Measurements from ENCODE around the gene RAET1L.
"Not testable (repeated sequence)": the region's sequence is repeated elsewhere in the genome, so short reads cannot be mapped to it uniquely, and the experiment has no call there.

The RAET1L gene

DNA sequence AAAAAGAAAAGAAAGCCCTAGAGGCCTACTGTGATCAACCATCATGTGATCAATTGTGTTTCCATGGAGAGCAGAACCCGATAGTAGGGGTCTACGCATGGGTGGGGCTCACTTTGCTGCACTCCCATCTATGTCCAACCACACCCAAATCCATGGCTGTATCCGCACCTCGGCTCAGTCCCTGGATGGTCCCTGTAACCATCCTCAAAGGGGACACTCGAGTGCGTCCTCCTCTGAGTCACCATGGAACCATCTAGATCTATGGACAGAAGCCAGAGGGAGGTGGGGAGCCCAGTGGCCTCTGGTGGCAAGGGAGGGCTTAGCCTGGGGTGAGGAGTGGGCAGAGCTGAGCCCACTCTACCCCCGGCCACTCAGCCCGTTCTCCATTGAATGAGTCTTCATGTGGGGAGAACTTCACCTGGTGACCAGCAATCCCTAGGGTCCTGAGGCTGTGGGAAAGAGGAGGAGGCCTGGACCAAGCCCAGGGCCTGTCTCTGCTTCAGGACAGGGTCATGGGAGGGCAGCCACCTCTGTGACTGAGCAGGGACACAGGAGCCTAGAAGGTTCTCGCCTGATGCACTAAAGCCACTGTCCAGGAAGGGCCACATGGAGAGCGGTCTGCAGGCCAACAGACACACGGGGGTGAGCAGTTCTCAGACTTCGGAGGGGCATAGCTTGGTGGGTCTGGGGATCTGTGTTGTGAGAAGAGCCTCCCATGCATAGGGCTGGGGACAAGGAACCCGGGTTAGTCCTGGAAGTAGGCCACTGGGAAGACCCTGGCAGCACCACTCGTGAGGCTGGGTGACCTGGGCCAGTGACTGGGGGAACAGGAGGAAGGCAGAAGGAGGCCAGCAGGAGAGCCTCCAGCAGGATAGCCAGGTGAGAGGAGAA, 19.3 kb downstream of the RAET1L start:
- no peak for DNase-seq (ENCODE audit: low read depth)
- peak overlapping the region; percentile 80; the same call in 1 of the 2 replicates for H3K4me3 ChIP-seq (ENCODE audit: low read depth, low read length)
- TF ChIP-seq, protein P1, sequence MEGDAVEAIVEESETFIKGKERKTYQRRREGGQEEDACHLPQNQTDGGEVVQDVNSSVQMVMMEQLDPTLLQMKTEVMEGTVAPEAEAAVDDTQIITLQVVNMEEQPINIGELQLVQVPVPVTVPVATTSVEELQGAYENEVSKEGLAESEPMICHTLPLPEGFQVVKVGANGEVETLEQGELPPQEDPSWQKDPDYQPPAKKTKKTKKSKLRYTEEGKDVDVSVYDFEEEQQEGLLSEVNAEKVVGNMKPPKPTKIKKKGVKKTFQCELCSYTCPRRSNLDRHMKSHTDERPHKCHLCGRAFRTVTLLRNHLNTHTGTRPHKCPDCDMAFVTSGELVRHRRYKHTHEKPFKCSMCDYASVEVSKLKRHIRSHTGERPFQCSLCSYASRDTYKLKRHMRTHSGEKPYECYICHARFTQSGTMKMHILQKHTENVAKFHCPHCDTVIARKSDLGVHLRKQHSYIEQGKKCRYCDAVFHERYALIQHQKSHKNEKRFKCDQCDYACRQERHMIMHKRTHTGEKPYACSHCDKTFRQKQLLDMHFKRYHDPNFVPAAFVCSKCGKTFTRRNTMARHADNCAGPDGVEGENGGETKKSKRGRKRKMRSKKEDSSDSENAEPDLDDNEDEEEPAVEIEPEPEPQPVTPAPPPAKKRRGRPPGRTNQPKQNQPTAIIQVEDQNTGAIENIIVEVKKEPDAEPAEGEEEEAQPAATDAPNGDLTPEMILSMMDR (IDR thresholded peaks at IDR 0.05; ENCODE audit: insufficient read depth, low read depth, low read length, missing control alignments) = no peak

DNA sequence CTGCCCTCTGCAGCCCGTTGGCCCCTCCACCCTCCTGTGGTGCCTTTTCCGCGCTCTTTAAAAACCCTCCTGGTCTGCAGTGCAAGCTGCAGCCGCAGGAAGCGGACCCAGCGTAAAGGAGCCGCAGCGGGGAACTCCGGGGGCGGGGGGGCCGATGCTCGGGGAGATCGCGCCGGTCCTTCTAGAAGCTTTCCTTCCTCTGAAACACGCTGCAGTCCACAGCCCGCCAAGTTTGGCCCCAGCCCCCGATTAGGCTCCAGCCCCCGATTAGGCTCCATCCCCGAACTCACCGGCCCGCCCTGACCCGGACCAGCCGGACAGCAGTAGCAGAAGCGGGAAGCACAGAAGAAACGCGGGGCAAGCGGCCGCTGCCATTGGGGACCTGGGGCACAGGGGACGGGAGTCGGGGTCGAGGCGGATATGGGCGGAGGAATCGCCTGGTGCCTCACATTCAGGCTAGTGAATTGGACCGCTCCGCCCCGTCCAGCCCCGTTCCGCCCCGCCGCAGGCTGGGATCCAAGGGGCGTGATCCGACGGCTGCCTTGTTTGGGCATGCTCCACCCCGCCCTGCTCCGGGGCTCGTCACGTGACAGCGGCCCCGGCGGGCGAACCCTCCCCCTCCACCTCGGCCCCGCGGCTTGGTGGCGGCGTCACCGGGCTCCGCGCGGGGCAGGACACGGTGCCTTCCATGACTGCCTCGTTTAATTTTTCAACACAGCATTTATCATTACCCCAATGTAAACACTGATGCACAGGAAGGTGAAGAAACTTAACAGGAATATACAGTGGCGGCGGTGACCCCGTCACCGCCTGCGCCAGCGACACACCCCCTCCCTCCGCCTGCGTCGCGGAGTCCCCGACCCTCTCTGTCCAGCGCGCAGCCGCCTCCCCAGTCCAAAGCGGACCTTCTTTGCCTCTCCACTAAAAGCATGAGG, 20.3 kb downstream of the RAET1L start:
- peak; percentile 91 for DNase-seq (ENCODE audit: low read depth)
- TF ChIP-seq, protein P1 (IDR thresholded peaks at IDR 0.05; ENCODE audit: insufficient read depth, low read depth, low read length, missing control alignments) = no peak
- peak overlapping the region; percentile 80 for H3K4me3 ChIP-seq (ENCODE audit: low read depth, low read length)

DNA sequence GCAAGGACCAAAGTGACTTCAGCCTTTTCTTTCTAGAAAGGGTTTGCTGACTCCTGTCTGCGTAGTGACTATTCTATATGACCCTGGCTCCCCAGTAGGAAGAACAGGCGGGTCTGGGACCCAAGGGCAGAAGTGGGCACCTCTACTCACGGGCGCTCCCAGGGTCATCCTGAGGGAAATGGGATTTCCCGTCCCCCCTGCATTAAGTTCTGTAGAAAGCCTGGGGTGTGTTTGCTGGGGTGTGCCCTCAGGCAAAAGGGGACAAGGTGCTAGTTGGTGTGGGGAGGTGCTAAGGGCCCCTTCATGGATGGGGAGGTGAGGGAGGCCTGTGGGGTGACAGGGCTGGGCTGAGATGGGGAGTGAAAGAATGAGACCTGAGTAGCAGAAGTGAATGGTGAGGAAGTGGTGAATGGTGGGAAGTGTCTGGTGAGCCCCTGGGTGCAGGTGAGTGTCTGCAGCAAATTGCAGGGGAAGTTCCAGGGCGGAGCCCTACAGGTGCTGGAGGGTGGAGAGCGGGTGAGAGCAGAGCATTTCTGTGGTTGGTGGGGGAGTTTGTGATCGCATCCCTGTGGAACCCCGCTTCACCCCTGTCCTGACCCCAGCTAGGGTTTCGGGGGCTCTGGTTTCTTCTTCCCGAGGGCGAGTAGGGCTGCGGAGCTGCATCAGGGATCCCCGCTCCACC, 21.1 kb downstream of the RAET1L start:
- peak overlapping the region; percentile 80 for H3K4me3 ChIP-seq (ENCODE audit: low read depth, low read length)
- peak; percentile 69 for DNase-seq (ENCODE audit: low read depth)
- TF ChIP-seq, protein P1 (IDR thresholded peaks at IDR 0.05; ENCODE audit: insufficient read depth, low read depth, low read length, missing control alignments) = no peak

DNA sequence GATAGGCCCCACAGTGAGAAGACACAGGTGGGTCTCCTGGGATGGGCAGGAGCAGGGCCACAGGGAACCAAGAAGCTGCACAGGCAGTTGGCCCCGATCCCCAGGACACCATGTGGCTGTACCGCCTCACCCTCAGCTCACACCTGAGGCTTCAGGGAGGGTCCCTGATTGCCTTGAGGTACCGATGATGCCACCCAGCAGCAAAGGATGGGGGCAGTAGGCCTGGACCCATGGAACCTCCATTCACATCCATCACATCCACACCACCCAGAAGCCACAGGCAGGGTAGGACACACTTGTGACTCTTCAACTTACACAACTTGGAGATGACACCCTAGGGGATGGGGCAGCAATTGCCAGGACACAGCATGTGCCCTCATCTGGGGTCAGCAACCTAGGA, 21.7 kb downstream of the RAET1L start:
- not testable (repeated sequence) for H3K4me3 ChIP-seq (ENCODE audit: low read depth, low read length); DNase-seq (ENCODE audit: low read depth)

DNA sequence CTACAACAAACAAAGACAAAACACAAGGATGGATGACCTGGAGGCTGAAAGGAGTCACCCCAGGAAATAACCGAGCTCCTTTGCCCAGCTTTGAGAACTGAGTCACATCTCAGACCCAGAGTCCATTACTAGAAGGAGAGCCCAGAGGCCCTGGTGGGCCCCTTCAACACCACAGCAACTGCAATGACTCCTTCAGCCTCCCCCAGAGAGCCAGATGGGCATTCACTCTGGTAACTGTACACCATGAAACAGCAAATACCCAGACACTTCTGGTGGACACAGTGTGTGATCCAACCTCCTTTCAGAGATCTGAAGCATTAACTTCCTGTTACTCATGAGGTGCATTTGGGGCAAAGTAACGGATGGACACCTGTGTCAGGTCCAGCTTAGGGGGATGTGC, 22.6 kb downstream of the RAET1L start:
- TF ChIP-seq, protein P1 (IDR thresholded peaks at IDR 0.05; ENCODE audit: insufficient read depth, low read depth, low read length, missing control alignments) = no peak
- H3K4me3 ChIP-seq (ENCODE audit: low read depth, low read length) = no peak overlapping the region
- no peak for DNase-seq (ENCODE audit: low read depth)

DNA sequence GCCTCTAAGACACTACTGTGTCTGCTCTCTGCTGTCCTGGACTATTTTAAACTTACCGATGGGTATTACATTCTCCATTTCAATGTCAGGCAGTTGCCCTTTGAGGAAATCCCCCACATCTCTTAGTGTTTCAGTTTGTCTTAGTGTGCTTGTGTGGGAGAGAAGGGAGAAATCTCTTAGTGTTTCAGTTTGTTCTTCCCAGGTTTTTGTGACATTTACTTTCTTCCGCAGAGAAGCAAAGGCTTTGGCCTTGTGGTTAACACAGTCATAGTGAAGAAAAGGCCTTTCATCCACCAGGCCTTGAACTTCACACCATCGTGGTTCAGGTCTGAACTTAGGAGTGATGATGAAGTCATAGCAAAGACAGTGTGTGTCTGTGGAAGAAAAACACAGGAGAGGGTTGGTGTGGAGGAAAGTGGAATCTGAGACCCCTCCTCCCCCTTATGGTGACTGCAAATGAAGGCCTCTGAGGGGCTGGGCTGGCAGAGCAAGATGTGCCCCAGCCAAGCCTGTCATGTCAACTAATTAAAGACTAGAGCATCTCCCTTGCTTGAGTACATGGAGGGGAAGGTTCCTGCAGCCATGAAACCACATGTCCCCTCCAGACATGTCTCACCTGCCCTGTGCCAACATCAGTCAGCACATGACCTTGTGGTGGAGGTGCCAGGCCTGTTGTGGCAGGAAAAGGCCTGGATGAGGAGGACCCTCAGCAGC, 23.9 kb downstream of the RAET1L start:
- DNase-seq (ENCODE audit: low read depth) = peak; percentile 83
- H3K4me3 ChIP-seq (ENCODE audit: low read depth, low read length) = no peak overlapping the region
- TF ChIP-seq, protein P1 (IDR thresholded peaks at IDR 0.05; ENCODE audit: insufficient read depth, low read depth, low read length, missing control alignments) = no peak
